ENCODE results near the gene RRBP1.
A peak's percentile ranks its signal among the peaks of the same experiment; 100 is the strongest.

Gene RRBP1

DNA sequence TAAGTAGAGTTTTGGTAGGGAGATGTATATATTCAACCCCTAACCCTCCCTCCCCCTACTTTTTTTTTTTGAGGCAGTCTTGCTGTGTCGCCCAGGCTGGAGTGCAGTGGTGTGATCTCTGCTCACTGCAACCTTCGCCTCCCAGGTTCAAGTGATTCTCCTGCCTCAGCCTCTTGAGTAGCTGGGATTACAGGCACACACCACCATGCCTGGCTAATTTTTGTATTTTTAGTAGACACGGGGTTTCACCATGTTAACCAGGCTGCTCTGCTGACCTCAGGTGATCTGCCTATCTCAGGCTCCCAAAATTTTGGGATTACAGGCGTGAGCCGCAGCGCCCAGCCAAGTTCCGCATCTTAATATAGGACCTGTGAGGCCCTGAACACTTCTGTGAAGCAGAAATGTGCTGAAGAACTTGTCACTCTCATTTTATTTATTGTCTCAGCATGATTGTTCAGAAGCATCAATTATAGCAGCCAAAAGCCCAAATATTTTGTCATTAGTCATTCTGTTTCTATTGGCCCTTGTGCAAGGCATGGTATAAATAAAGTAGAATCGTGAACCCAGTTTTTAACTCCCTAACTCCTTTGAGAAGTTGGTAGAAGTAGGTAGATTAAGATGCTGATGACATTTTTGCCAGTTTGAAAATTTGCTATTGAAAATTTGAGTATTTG is 92.7 kb downstream of the RRBP1 start:
- no peak for DNase-seq (ENCODE audit: low spot score in 2 of 2)
- no peak overlapping the region for H3K27ac Mint-ChIP-seq
- H3K9me3 Mint-ChIP-seq = no peaks in the 10 kb centered on the region

DNA sequence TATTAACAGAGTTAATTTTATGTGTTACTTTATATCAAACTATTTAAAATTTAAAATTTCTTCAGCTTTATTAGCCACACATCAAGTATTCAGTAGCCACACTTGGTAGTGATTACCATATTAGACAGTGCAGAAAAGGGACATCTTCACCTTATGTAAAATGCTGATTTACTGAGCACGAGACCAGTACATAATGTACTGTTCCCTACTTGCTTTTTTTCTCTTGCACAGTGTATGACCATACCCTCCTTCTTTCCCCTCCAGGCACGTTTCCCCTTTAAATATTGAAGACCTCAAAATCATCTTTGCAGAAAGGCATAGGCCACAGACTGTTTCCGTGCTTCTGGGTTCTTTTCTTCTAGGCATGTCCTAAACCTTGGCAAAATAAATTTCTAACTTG is 94.2 kb downstream of the RRBP1 start:
- H3K27me3 Mint-ChIP-seq = no peaks in the 10 kb centered on the region
- no peak overlapping the region for H3K4me3 Mint-ChIP-seq
- H3K4me1 Mint-ChIP-seq = peaks cover 4% of the 10 kb centered on the region
- H3K9me3 Mint-ChIP-seq = no peaks in the 10 kb centered on the region
- H3K36me3 Mint-ChIP-seq = peaks cover 5% of the 10 kb centered on the region
- H3K27ac Mint-ChIP-seq = no peak overlapping the region
- ATAC-seq (ENCODE audit: low read depth) (no peak), DNase-seq (ENCODE audit: low spot score in 2 of 2) (no peak)

More for the DNA sequence above, 92.7 kb downstream of the RRBP1 start:
- Mint-ChIP-seq H3K4me3 (no peak overlapping the region), H3K36me3 (peaks cover 7% of the 10 kb centered on the region), H3K4me1 (peaks cover 6% of the 10 kb centered on the region), H3K27me3 (no peaks in the 10 kb centered on the region)
- no peak for ATAC-seq (ENCODE audit: low read depth)

DNA sequence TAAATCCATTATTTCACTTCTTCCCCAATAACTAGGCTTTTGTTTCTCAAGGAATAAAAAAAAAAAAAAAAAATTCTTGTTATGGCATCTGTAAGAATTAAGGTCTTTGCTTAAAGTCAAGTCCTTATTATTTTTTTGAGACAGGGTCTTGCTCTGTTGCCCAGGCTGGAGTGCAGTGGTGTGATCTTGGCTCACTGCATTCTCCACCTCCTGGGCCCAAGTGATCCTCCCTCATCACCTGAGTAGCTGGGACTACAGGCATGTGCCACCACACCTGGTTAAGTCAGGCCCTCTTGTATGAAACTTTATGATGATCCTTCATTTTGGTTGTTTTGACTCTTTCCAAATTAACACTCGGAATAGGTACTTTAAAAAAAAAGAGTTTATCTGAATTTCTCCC is 94.9 kb downstream of the RRBP1 start:
- Mint-ChIP-seq H3K36me3 (peaks cover 3% of the 10 kb centered on the region), H3K4me1 (peaks cover 2% of the 10 kb centered on the region), H3K4me3 (no peak overlapping the region), H3K27me3 (no peaks in the 10 kb centered on the region), H3K9me3 (no peaks in the 10 kb centered on the region), H3K27ac (no peak overlapping the region)
- no peak for DNase-seq (ENCODE audit: low spot score in 2 of 2)
- no peak for ATAC-seq (ENCODE audit: low read depth)

DNA sequence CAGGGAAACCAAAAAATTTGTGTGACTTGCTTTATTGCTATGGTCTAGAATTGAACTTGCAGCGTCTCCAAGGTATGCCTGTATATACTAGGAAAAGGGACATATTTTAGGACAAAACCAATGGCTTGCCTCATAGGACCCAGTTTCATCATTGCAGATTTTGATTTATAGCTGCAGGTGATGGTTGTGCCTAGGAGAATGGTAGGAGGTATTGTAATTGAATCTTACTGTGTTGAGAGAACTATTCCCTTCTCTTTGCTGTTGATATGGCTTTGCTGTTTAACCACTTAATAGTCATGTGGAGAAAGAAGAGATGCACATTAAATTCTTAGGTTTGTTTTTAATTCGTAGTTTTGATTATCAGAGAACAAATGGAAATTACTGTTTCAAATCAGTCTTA is 95.8 kb downstream of the RRBP1 start:
- no peaks in the 10 kb centered on the region for H3K27me3 Mint-ChIP-seq
- DNase-seq (ENCODE audit: low spot score in 2 of 2) = no peak
- no peak overlapping the region for H3K4me3 Mint-ChIP-seq
- H3K27ac Mint-ChIP-seq = no peak overlapping the region
- ATAC-seq (ENCODE audit: low read depth) = no peak
- peaks cover 2% of the 10 kb centered on the region for H3K4me1 Mint-ChIP-seq
- no peaks in the 10 kb centered on the region for H3K36me3 Mint-ChIP-seq
- no peaks in the 10 kb centered on the region for H3K9me3 Mint-ChIP-seq

DNA sequence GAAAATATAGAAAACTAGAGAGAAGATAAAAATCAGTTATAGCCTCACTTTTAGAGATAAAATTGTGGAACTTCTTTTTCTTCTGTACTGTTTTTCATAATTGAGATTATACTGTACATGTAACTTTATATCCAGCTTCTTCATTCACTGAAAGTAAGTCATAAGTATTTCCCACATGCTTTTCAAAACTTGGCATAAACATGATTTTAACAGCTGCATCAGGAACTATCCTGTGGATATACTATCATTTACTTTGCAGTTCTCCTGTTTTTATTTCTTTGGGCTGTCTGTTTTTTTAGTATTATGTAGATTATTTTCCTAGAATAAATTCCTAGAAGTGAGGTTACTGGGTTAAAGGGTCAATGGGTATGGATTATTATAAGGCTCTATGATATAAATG is 97.4 kb downstream of the RRBP1 start:
- Mint-ChIP-seq H3K27me3 (no peaks in the 10 kb centered on the region), H3K36me3 (peaks cover 2% of the 10 kb centered on the region), H3K4me1 (peaks cover 2% of the 10 kb centered on the region), H3K27ac (no peak overlapping the region), H3K4me3 (no peak overlapping the region), H3K9me3 (no peaks in the 10 kb centered on the region)
- DNase-seq (ENCODE audit: low spot score in 2 of 2) (no peak), ATAC-seq (ENCODE audit: low read depth) (no peak)

DNA sequence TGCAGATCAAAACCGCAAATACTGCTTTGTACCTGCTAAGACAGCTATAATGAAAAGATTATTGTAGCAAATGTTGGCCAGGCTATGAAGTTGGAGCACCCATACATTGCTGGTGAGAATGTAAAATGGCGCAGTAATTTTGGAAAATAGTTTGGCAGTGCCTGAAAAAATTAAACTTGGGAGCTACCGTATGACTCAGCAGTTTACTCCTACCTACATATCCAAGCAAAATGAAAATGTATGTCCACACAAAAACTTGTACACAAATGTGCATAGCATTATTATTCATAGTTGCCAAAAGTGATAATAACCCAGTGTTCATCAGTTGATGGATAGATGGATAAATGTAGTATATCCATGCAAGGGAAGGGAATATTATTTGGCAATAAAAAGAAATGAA is 98.9 kb downstream of the RRBP1 start:
- H3K27ac Mint-ChIP-seq = no peak overlapping the region
- no peaks in the 10 kb centered on the region for H3K9me3 Mint-ChIP-seq
- H3K27me3 Mint-ChIP-seq = no peaks in the 10 kb centered on the region
- H3K36me3 Mint-ChIP-seq = peaks cover 2% of the 10 kb centered on the region
- ATAC-seq (ENCODE audit: low read depth) = no peak
- H3K4me1 Mint-ChIP-seq = no peaks in the 10 kb centered on the region
- no peak overlapping the region for H3K4me3 Mint-ChIP-seq
- no peak for DNase-seq (ENCODE audit: low spot score in 2 of 2)

DNA sequence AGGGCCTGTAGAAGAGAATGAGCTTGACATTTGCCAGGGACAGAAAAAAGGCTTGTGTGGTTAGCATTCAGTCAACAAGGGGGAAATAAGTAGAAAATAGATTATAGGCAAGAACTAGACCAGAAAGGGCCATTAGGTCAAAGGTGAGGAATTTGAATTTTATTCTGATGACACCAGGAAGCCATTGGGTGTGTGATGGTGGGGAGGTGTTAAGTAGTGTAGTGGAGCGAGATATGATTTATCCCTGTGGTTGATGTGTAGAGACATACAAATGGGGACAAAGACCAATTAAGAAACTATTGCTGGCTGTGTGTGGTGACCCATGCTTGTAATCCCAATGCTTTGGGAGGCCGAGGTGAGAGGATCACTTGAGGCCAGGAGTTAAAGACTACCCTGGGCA is 101.1 kb downstream of the RRBP1 start:
- Mint-ChIP-seq H3K4me3 (no peak overlapping the region), H3K27ac (no peak overlapping the region), H3K36me3 (peaks cover 2% of the 10 kb centered on the region), H3K9me3 (no peaks in the 10 kb centered on the region), H3K27me3 (no peaks in the 10 kb centered on the region), H3K4me1 (no peaks in the 10 kb centered on the region)
- ATAC-seq (ENCODE audit: low read depth) = no peak
- no peak for DNase-seq (ENCODE audit: low spot score in 2 of 2)

DNA sequence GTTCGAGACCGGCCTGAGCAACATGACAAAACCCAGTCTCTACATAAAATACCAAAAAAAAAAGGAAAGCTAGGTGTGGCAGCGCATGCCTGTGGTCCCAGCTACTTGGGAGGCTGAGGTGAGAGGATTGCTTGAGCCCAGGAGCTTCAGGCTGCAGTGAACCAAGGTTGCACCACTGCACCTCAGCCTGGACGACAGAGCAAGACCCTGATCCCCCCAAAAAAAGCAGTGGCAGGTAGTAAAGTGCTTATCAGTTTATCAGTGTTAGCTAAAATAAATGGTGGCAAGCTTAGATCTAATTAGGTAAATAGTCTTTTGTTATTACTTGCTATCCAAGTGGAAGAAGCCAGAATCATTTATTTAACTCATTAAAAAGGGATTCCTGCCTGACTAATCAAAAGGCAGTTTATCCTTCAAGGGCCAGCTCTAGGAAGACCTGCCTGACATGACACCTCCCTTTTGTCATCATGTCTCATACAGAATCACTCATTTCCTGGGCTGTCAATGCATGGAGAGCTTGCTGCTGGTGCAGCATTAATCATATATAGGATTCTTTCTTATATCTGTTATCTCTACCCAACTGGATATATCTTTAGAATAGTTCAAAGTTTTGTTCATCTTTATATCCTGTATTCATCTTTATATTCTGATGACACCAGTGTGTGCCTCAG is 102.5 kb downstream of the RRBP1 start:
- H3K4me1 Mint-ChIP-seq = no peaks in the 10 kb centered on the region
- no peak for ATAC-seq (ENCODE audit: low read depth)
- no peak overlapping the region for H3K27ac Mint-ChIP-seq
- no peaks in the 10 kb centered on the region for H3K9me3 Mint-ChIP-seq
- DNase-seq (ENCODE audit: low spot score in 2 of 2) = no peak
- peaks cover 2% of the 10 kb centered on the region for H3K36me3 Mint-ChIP-seq
- H3K4me3 Mint-ChIP-seq = no peak overlapping the region
- no peaks in the 10 kb centered on the region for H3K27me3 Mint-ChIP-seq

DNA sequence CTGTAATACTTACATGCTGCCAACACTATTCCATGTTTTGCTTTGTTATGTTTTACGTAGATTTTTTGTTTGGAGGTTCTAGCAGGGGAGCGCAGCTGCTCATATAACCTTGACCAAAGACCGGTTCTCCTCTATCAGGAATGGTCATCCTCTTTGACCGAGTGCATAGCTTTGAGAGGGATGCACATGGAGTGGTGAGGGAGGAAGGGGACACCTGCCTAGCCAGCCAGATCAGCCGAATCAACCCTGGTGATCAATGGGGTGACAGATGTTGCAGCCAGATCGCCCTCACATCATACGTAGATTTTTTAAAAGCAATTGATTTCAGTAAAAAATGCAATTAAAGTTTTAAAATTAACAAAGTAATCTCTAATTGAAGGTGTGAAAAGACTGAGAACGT is 105.8 kb downstream of the RRBP1 start:
- peaks cover 2% of the 10 kb centered on the region for H3K36me3 Mint-ChIP-seq

DNA sequence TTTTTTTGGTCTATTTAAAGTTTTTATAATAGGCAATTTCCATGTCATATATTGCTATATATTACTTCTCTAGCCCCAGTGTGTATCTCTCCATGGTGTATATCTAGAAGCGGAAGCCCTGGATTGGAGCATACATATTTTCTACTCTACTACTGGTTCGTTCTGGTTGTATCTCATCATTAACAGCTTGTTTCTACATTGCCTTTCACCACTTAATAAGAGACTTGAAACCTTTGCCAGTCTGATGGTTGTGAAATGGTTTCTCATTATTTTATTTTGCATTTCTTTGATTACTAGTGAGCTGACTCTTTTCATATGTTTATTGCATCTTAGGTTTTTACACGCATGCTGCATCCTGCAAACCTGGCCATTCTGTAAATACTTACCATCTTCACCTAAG is 108.6 kb downstream of the RRBP1 start:
- ATAC-seq (ENCODE audit: low read depth) = no peak
- DNase-seq (ENCODE audit: low spot score in 2 of 2) = no peak
- Mint-ChIP-seq H3K9me3 (no peaks in the 10 kb centered on the region), H3K27ac (no peak overlapping the region), H3K4me3 (no peak overlapping the region), H3K27me3 (no peaks in the 10 kb centered on the region), H3K36me3 (no peaks in the 10 kb centered on the region), H3K4me1 (peaks cover 12% of the 10 kb centered on the region)

More for the DNA sequence above, 105.8 kb downstream of the RRBP1 start:
- H3K4me3 Mint-ChIP-seq = no peak overlapping the region
- H3K4me1 Mint-ChIP-seq = no peaks in the 10 kb centered on the region
- DNase-seq (ENCODE audit: low spot score in 2 of 2) (no peak), ATAC-seq (ENCODE audit: low read depth) (no peak)
- no peaks in the 10 kb centered on the region for H3K9me3 Mint-ChIP-seq
- H3K27ac Mint-ChIP-seq = no peak overlapping the region
- H3K27me3 Mint-ChIP-seq = no peaks in the 10 kb centered on the region

DNA sequence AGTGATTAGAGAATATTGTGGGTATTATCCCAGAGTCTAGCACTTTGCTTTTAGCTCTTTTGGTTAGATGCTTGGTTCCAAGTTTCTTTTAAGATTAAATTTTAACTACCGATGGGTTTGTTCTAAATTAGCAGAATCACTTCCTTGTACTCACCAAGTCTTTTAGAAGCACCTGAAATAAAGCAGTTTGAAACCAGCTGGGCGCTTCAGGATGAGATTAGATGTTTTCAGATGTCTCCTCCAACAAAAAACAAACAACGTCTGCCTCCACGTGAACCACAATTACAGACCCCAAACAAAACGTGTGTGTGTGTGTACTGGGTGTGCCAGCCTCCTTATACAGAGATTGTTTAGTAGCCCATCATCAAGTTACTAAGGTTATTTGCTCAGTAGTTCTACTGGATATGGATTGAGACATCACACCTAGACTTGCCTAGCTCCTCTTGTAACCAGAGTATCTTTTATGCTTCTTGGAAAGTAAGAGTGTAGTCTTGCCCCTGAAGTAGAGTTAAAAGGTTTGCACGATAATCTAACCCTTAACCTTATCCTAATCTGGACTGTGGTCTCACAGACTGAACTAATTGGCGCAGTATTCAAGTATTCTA is 109.9 kb downstream of the RRBP1 start:
- DNase-seq (ENCODE audit: low spot score in 2 of 2) (no peak), ATAC-seq (ENCODE audit: low read depth) (no peak)
- Mint-ChIP-seq H3K4me3 (no peak overlapping the region), H3K36me3 (no peaks in the 10 kb centered on the region), H3K4me1 (peaks cover 12% of the 10 kb centered on the region), H3K9me3 (no peaks in the 10 kb centered on the region), H3K27me3 (no peaks in the 10 kb centered on the region), H3K27ac (no peak overlapping the region)

DNA sequence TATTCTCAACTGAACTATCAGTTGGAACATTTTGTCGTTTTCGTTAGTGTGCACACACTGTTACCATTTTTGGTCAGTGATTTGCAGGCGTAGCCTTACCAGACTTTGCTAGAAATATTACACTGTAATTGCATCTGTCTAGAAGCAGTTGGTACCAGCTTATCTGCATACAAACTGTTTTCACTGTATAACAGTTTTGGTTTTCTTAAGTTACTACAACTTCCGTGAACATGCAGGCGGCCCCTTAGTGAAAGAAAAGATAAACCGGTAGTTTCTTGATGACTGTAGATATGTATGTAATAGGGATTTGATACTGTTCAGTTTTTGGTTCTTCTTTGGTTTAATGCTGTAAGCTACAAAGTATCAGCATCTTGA is 110.9 kb downstream of the RRBP1 start:
- no peaks in the 10 kb centered on the region for H3K9me3 Mint-ChIP-seq
- no peaks in the 10 kb centered on the region for H3K36me3 Mint-ChIP-seq
- peak overlapping the region; percentile 99 for H3K4me3 Mint-ChIP-seq
- H3K27me3 Mint-ChIP-seq = no peaks in the 10 kb centered on the region
- H3K27ac Mint-ChIP-seq = peak overlapping the region; percentile 74
- ATAC-seq (ENCODE audit: low read depth) = no peak
- DNase-seq (ENCODE audit: low spot score in 2 of 2) = no peak
- peaks cover 12% of the 10 kb centered on the region for H3K4me1 Mint-ChIP-seq

DNA sequence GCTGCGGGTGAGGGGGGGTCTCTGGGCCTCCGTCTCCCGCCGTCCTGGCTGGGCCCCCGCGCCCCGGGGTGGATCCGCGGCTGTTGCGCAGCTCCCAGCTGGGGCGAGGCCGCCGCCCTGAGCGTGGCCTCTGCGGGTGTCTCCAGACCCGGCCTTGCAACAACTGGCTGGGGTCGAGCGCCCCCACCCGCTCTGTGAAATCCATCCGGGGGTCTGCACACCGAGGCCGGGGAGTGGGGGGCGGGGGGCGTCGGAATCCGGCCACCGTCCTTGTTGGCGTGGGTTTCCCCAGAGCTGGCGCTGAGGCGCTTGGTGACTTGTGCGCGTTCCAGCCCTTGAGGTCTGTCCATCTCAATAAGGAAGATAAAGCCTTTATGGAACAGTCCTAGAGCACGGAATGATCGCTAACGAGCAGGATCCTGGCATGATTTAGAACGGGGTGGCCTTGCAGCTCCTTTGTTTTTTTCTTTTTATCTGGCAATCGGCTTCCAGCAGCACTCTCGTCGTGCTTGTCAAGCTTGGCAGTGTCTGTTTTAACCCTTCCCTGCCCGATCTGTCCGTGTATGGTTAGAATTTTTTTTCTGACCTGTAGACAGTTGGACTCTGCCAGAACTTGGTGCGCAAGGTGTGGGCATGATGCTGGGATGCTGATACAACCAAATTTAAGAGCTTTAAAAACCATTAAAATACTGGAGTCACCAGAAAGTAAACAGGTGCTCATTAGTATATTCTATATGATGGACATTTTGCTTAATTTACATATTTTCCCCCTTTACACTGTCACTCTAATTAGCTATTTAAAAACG is 111.5 kb downstream of the RRBP1 start:
- Mint-ChIP-seq H3K27me3 (no peaks in the 10 kb centered on the region), H3K4me1 (peaks cover 12% of the 10 kb centered on the region), H3K9me3 (no peaks in the 10 kb centered on the region), H3K27ac (peak overlapping the region; percentile 97), H3K4me3 (peak overlapping the region; percentile 99), H3K36me3 (no peaks in the 10 kb centered on the region)
- DNase-seq (ENCODE audit: low spot score in 2 of 2) (peak in 1 of 2 donors; percentile 36), ATAC-seq (ENCODE audit: low read depth) (peak; percentile 36)
